ENCODE measurements around the gene LRRC74A. TPM values are rescaled to one million over a fixed set of nuclear protein-coding genes. Genes with fewer than 3 reads are reported as not detected.

The LRRC74A gene
- total RNA-seq, result not detected

- ChIA-PET POLR2A (no interaction called here), CTCF (no interaction called here)
- no peak within 1 kb of the TSS for H3K4me3 Mint-ChIP-seq
- no peak within 1 kb of the TSS for H3K27ac Mint-ChIP-seq
- no peaks in the 10 kb centered on the region for H3K36me3 Mint-ChIP-seq
- intact Hi-C loops (cut with micrococcal nuclease), result no loop called here
- H3K4me1 Mint-ChIP-seq (ENCODE audit: low read depth), result no peaks in the 10 kb centered on the region
- DNase-seq, result no peak
- H3K9me3 Mint-ChIP-seq, result no peaks in the 10 kb centered on the region
- peaks cover 3% of the 10 kb centered on the region for H3K27me3 Mint-ChIP-seq
Measured at GRCh38 chr14:76826122-76826521, at the start of gene LRRC74A. Gene LRRC74A (plus strand): TSS chr14:76826408. CDS start chr14:76826698, 290 bp downstream.

- Mint-ChIP-seq H3K4me1 (ENCODE audit: low read depth) (peaks cover 8% of the 10 kb centered on the region), H3K27me3 (no peaks in the 10 kb centered on the region), H3K9me3 (no peaks in the 10 kb centered on the region), H3K4me3 (no peak overlapping the region), H3K36me3 (peaks cover 3% of the 10 kb centered on the region), H3K27ac (no peak overlapping the region)
- ChIA-PET POLR2A (interaction anchor here (1.1 kb wide), 1 partner anchor 9 kb away, joined by 3 read pairs; no protein-coding TSS in a partner anchor), CTCF (interaction anchor here (1.5 to 3.3 kb wide), 2 partner anchors 8 to 66 kb away, joined by 4 to 20 read pairs; no protein-coding TSS in a partner anchor)
- intact Hi-C loops (cut with micrococcal nuclease), result no loop called here
- DNase-seq, result no peak
Measured at GRCh38 chr14:76776428-76777251, 49.6 kb upstream of the LRRC74A start.

- Mint-ChIP-seq H3K27ac (no peak overlapping the region), H3K36me3 (peaks cover 4% of the 10 kb centered on the region), H3K27me3 (no peaks in the 10 kb centered on the region), H3K9me3 (no peaks in the 10 kb centered on the region), H3K4me1 (ENCODE audit: low read depth) (peaks cover 19% of the 10 kb centered on the region), H3K4me3 (no peak overlapping the region)
- ChIA-PET POLR2A (no interaction called here), CTCF (interaction anchor here (3.3 kb wide), 1 partner anchor 67 kb away, joined by 20 read pairs; no protein-coding TSS in a partner anchor)
- DNase-seq, result no peak
- intact Hi-C loops (cut with micrococcal nuclease), result no loop called here
Measured at GRCh38 chr14:76777721-76778120, 48.5 kb upstream of the LRRC74A start.

GRCh38 chr14:76778546-76779215 is 47.5 kb upstream of the LRRC74A start:
- CTCF ChIA-PET, result interaction anchor here (3.3 kb wide), 1 partner anchor 68 kb away, joined by 20 read pairs; no protein-coding TSS in a partner anchor
- Mint-ChIP-seq H3K27ac (no peak overlapping the region), H3K4me1 (ENCODE audit: low read depth) (peaks cover 23% of the 10 kb centered on the region), H3K4me3 (no peak overlapping the region), H3K9me3 (no peaks in the 10 kb centered on the region), H3K27me3 (no peaks in the 10 kb centered on the region), H3K36me3 (peaks cover 4% of the 10 kb centered on the region)
- DNase-seq, result no peak
- intact Hi-C loops (cut with micrococcal nuclease), result no loop called here
- POLR2A ChIA-PET, result no interaction called here

GRCh38 chr14:76779221-76780057 is 46.8 kb upstream of the LRRC74A start:
- no peak overlapping the region for H3K4me3 Mint-ChIP-seq
- DNase-seq, result no peak
- intact Hi-C loops (cut with micrococcal nuclease), result no loop called here
- peaks cover 26% of the 10 kb centered on the region for H3K4me1 Mint-ChIP-seq (ENCODE audit: low read depth)
- peaks cover 4% of the 10 kb centered on the region for H3K36me3 Mint-ChIP-seq
- ChIA-PET CTCF (interaction anchor here (1.1 kb wide), 1 partner anchor 69 kb away, joined by 6 read pairs; no protein-coding TSS in a partner anchor), POLR2A (no interaction called here)
- H3K27ac Mint-ChIP-seq, result no peak overlapping the region
- H3K9me3 Mint-ChIP-seq, result no peaks in the 10 kb centered on the region
- H3K27me3 Mint-ChIP-seq, result no peaks in the 10 kb centered on the region

GRCh38 chr14:76780058-76780345 is 46.2 kb upstream of the LRRC74A start:
- no peak overlapping the region for H3K27ac Mint-ChIP-seq
- CTCF ChIA-PET, result interaction anchor here (1.1 to 1.3 kb wide), 2 partner anchors 70 to 93 kb away, joined by 4 to 6 read pairs; no protein-coding TSS in a partner anchor

GRCh38 chr14:76780360-76780759 is 45.8 kb upstream of the LRRC74A start:
- Mint-ChIP-seq H3K36me3 (peaks cover 4% of the 10 kb centered on the region), H3K27me3 (no peaks in the 10 kb centered on the region), H3K27ac (no peak overlapping the region), H3K4me3 (no peak overlapping the region), H3K9me3 (no peaks in the 10 kb centered on the region), H3K4me1 (ENCODE audit: low read depth) (peaks cover 31% of the 10 kb centered on the region)
- ChIA-PET POLR2A (no interaction called here), CTCF (interaction anchor here (0.6 to 1.3 kb wide), 4 partner anchors 70 to 837 kb away, joined by 3 to 6 read pairs (median 4); no protein-coding TSS in a partner anchor)
- no peak for DNase-seq
- intact Hi-C loops (cut with micrococcal nuclease), result no loop called here

More at GRCh38 chr14:76780058-76780345, 46.2 kb upstream of the LRRC74A start:
- H3K4me1 Mint-ChIP-seq (ENCODE audit: low read depth), result peaks cover 31% of the 10 kb centered on the region
- H3K36me3 Mint-ChIP-seq, result peaks cover 4% of the 10 kb centered on the region
- H3K27me3 Mint-ChIP-seq, result no peaks in the 10 kb centered on the region
- no peaks in the 10 kb centered on the region for H3K9me3 Mint-ChIP-seq
- POLR2A ChIA-PET, result no interaction called here
- intact Hi-C loops (cut with micrococcal nuclease), result no loop called here
- DNase-seq, result no peak
- H3K4me3 Mint-ChIP-seq, result no peak overlapping the region

- ChIA-PET POLR2A (no interaction called here), CTCF (interaction anchor here (0.6 to 1.3 kb wide), 3 partner anchors 73 to 837 kb away, joined by 3 to 4 read pairs (median 3); no protein-coding TSS in a partner anchor)
- intact Hi-C loops (cut with micrococcal nuclease), result no loop called here
- Mint-ChIP-seq H3K27ac (no peak overlapping the region), H3K36me3 (peaks cover 4% of the 10 kb centered on the region), H3K9me3 (no peaks in the 10 kb centered on the region), H3K27me3 (no peaks in the 10 kb centered on the region), H3K4me1 (ENCODE audit: low read depth) (peaks cover 31% of the 10 kb centered on the region), H3K4me3 (no peak overlapping the region)
- DNase-seq, result no peak
Measured at GRCh38 chr14:76780875-76781647, 45.1 kb upstream of the LRRC74A start.

- ChIA-PET POLR2A (interaction anchor here (1.6 kb wide), 1 partner anchor 13 kb away, joined by 4 read pairs; no protein-coding TSS in a partner anchor), CTCF (interaction anchor here (4.0 to 7.3 kb wide), 2 partner anchors 12 to 71 kb away, joined by 21 to 158 read pairs; no protein-coding TSS in a partner anchor)
- Mint-ChIP-seq H3K27ac (peak overlapping the region; percentile 44), H3K27me3 (no peaks in the 10 kb centered on the region), H3K4me3 (no peak overlapping the region), H3K36me3 (peaks cover 4% of the 10 kb centered on the region), H3K9me3 (no peaks in the 10 kb centered on the region), H3K4me1 (ENCODE audit: low read depth) (peaks cover 31% of the 10 kb centered on the region)
- DNase-seq, result peak; percentile 37
- intact Hi-C loops (cut with micrococcal nuclease), result loop anchor here (1.0 kb wide), 1 partner anchor 13 kb away; no protein-coding TSS in a partner anchor
Measured at GRCh38 chr14:76781648-76782051, 44.6 kb upstream of the LRRC74A start.

- intact Hi-C loops (cut with micrococcal nuclease), result loop anchor here (1.0 kb wide), 1 partner anchor 14 kb away; no protein-coding TSS in a partner anchor
- Mint-ChIP-seq H3K27me3 (no peaks in the 10 kb centered on the region), H3K9me3 (no peaks in the 10 kb centered on the region), H3K27ac (peak overlapping the region; percentile 81), H3K4me3 (no peak overlapping the region), H3K36me3 (peaks cover 4% of the 10 kb centered on the region), H3K4me1 (ENCODE audit: low read depth) (peaks cover 31% of the 10 kb centered on the region)
- DNase-seq, result no peak
- CTCF ChIA-PET, result interaction anchor here (0.5 to 7.3 kb wide), 4 partner anchors 12 to 89 kb away, joined by 3 to 158 read pairs (median 12); partner anchors contain the start of gene ANGEL1
- POLR2A ChIA-PET, result interaction anchor here (1.6 kb wide), 1 partner anchor 14 kb away, joined by 4 read pairs; no protein-coding TSS in a partner anchor
Measured at GRCh38 chr14:76782115-76782884, 43.9 kb upstream of the LRRC74A start.
